ENCODE data around the gene SRSF2.

GRCh38 chr17:76687298-76688164 is 49.6 kb downstream of the SRSF2 start:
- TF ChIP-seq, protein P1, sequence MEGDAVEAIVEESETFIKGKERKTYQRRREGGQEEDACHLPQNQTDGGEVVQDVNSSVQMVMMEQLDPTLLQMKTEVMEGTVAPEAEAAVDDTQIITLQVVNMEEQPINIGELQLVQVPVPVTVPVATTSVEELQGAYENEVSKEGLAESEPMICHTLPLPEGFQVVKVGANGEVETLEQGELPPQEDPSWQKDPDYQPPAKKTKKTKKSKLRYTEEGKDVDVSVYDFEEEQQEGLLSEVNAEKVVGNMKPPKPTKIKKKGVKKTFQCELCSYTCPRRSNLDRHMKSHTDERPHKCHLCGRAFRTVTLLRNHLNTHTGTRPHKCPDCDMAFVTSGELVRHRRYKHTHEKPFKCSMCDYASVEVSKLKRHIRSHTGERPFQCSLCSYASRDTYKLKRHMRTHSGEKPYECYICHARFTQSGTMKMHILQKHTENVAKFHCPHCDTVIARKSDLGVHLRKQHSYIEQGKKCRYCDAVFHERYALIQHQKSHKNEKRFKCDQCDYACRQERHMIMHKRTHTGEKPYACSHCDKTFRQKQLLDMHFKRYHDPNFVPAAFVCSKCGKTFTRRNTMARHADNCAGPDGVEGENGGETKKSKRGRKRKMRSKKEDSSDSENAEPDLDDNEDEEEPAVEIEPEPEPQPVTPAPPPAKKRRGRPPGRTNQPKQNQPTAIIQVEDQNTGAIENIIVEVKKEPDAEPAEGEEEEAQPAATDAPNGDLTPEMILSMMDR (IDR thresholded peaks at IDR 0.05), result no peak
- no peak for TF ChIP-seq POLR2A (IDR thresholded peaks at IDR 0.05)

All from uterus (tissue), 2 donors.